H9 (cell line): ENCODE measurements around the gene UBE3B. TPM values are rescaled to one million over a fixed set of nuclear protein-coding genes. Genes with fewer than 3 reads are reported as not detected.

Experiments used
- DNase-seq: peaks from one replicate; pipeline ENCODE4 v3.0.0-alpha.2; 2017
- H2AFZ ChIP-seq: one replicate; pipeline ENCODE4 v1.6.1; 2013; ENCODE audit warnings: mild to moderate bottlenecking, low read length, control low read depth, moderate library complexity
- H2AK5ac ChIP-seq: 2 replicates; pipeline ENCODE4 v1.6.1; 2013; ENCODE audit warnings: low read length, control low read depth, mixed read lengths; ENCODE audit not compliant: insufficient read length
- H2BK120ac ChIP-seq: one replicate; pipeline ENCODE4 v1.6.1; 2013; ENCODE audit warnings: low read depth, mild to moderate bottlenecking, low read length, control low read depth, inconsistent platforms; ENCODE audit not compliant: poor library complexity, severe bottlenecking
- H2BK12ac ChIP-seq: 2 replicates; pipeline ENCODE4 v1.6.1; 2013; ENCODE audit warnings: low read length, control low read depth, mixed read lengths, low read depth; ENCODE audit not compliant: insufficient read length
- H2BK15ac ChIP-seq: 2 replicates; pipeline ENCODE4 v1.6.1; 2013; ENCODE audit warnings: low read depth, low read length, control low read depth
- H2BK20ac ChIP-seq: one replicate; pipeline ENCODE4 v1.6.1; 2013; ENCODE audit warnings: low read depth, mild to moderate bottlenecking, low read length, control low read depth, inconsistent platforms; ENCODE audit not compliant: poor library complexity, severe bottlenecking
- H2BK5ac ChIP-seq: 2 replicates; pipeline ENCODE4 v1.6.1; 2013; ENCODE audit warnings: low read length, control low read depth, mixed read lengths; ENCODE audit not compliant: insufficient read length
- H3K14ac ChIP-seq: 2 replicates; pipeline ENCODE4 v1.6.1; 2013; ENCODE audit warnings: low read length, control low read depth; ENCODE audit not compliant: insufficient read depth
- H3K18ac ChIP-seq: 2 replicates; pipeline ENCODE4 v1.6.1; 2013; ENCODE audit warnings: low read depth, mild to moderate bottlenecking, mixed read lengths, low read length, control low read depth; ENCODE audit not compliant: insufficient read length
- H3K23ac ChIP-seq: 2 replicates; pipeline ENCODE4 v1.6.1; 2013; ENCODE audit warnings: low read length, control low read depth, mixed read lengths, low read depth; ENCODE audit not compliant: insufficient read length
- H3K23me2 ChIP-seq: 2 replicates; pipeline ENCODE4 v1.6.1; 2013; ENCODE audit warnings: low read depth, mild to moderate bottlenecking, mixed read lengths, low read length, control low read depth; ENCODE audit not compliant: insufficient read length, poor library complexity, severe bottlenecking
- H3K27ac ChIP-seq: 2 replicates; pipeline ENCODE4 v1.5.1; 2013; ENCODE audit warnings: low read length, control low read depth, mixed read lengths, low read depth; ENCODE audit not compliant: insufficient read length
- H3K27me3 ChIP-seq: 2 replicates; pipeline ENCODE4 v1.6.1; 2013; ENCODE audit warnings: low read length, control low read depth, inconsistent platforms; ENCODE audit not compliant: insufficient read depth
- H3K4ac ChIP-seq: 2 replicates; pipeline ENCODE4 v1.6.1; 2013; ENCODE audit warnings: low read depth, mild to moderate bottlenecking, control low read depth, inconsistent platforms, low read length, moderate library complexity
- H3K4me1 ChIP-seq: 2 replicates; pipeline ENCODE4 v1.6.1; 2013; ENCODE audit warnings: low read length, control low read depth, inconsistent platforms; ENCODE audit not compliant: insufficient read depth
- H3K4me2 ChIP-seq: 2 replicates; pipeline ENCODE4 v1.6.1; 2013; ENCODE audit warnings: low read length, control low read depth, mixed read lengths; ENCODE audit not compliant: insufficient read length, insufficient read depth
- H3K56ac ChIP-seq: 2 replicates; pipeline ENCODE4 v1.6.1; 2013; ENCODE audit warnings: low read depth, mild to moderate bottlenecking, mixed read lengths, low read length, control low read depth; ENCODE audit not compliant: insufficient read length
- H3K79me1 ChIP-seq: 2 replicates; pipeline ENCODE4 v1.6.1; 2013; ENCODE audit warnings: low read depth, mild to moderate bottlenecking, moderate library complexity, low read length, control low read depth, inconsistent platforms; ENCODE audit not compliant: insufficient read depth, poor library complexity, severe bottlenecking
- H3K79me2 ChIP-seq: 2 replicates; pipeline ENCODE4 v1.6.1; 2013; ENCODE audit warnings: low read length, control low read depth, inconsistent platforms; ENCODE audit not compliant: insufficient read depth
- H3K9ac ChIP-seq: 2 replicates; pipeline ENCODE4 v1.6.1; 2013; ENCODE audit warnings: low read length, control low read depth, mixed read lengths; ENCODE audit not compliant: insufficient read length; ENCODE audit errors: extremely low read depth
- H3K9me3 ChIP-seq: one replicate; pipeline ENCODE4 v1.6.1; 2013; ENCODE audit warnings: low read depth, low read length, inconsistent platforms; ENCODE audit not compliant: control insufficient read depth
- H3T11ph ChIP-seq: one replicate; pipeline ENCODE4 v1.6.1; 2013; ENCODE audit warnings: mild to moderate bottlenecking, low read length, control low read depth, inconsistent platforms
- H4K20me1 ChIP-seq: one replicate; pipeline ENCODE4 v1.6.1; 2013; ENCODE audit not compliant: control insufficient read depth, insufficient read length, insufficient read depth
- H4K5ac ChIP-seq: 2 replicates; pipeline ENCODE4 v1.6.1; 2013; ENCODE audit warnings: low read depth, mild to moderate bottlenecking, mixed read lengths, low read length, control low read depth; ENCODE audit not compliant: insufficient read length
- H4K8ac ChIP-seq: replicated peaks from 2 replicates; pipeline ENCODE4 v1.6.1; 2013; ENCODE audit warnings: low read length, control low read depth, mixed read lengths, low read depth; ENCODE audit not compliant: insufficient read length
- H4K91ac ChIP-seq: 2 replicates; pipeline ENCODE4 v1.6.1; 2013; ENCODE audit warnings: low read depth, mild to moderate bottlenecking, moderate library complexity, mixed read lengths, low read length, control low read depth; ENCODE audit not compliant: insufficient read length
- H3K27ac Mint-ChIP-seq, 3 experiments: 2 replicates in 2 of 3; 3 replicates in 1 of 3; pipeline ENCODE4 v1.8.0; 2020 to 2021; ENCODE audit warnings: mixed read lengths in 3 of 3, mild to moderate bottlenecking in 1 of 3, moderate library complexity in 1 of 3
- H3K27me3 Mint-ChIP-seq: 2 replicates; pipeline ENCODE4 v1.8.0; 2021; ENCODE audit warnings: low read depth, mild to moderate bottlenecking, moderate library complexity, mixed read lengths
- H3K36me3 Mint-ChIP-seq, 3 experiments: 2 replicates in 2 of 3; 3 replicates in 1 of 3; pipeline ENCODE4 v1.8.0; 2020 to 2021; ENCODE audit warnings: low read depth in 3 of 3, mixed read lengths in 3 of 3; ENCODE audit not compliant: insufficient read depth in 1 of 3
- H3K4me1 Mint-ChIP-seq, 2 experiments: 2 replicates each; pipeline ENCODE4 v1.8.0; 2020; ENCODE audit warnings: mixed read lengths in 2 of 2
- H3K4me3 Mint-ChIP-seq, 2 experiments: 2 replicates in 1 of 2; 3 replicates in 1 of 2; pipeline ENCODE4 v1.8.0; 2020 to 2021; ENCODE audit warnings: mild to moderate bottlenecking in 2 of 2, mixed read lengths in 2 of 2, moderate library complexity in 1 of 2
- H3K9me3 Mint-ChIP-seq, 2 experiments: 2 replicates in 1 of 2; 3 replicates in 1 of 2; pipeline ENCODE4 v1.8.0; 2020; ENCODE audit warnings: mild to moderate bottlenecking in 2 of 2, mixed read lengths in 2 of 2, moderate library complexity in 1 of 2
- CTCF ChIP-seq: fragments of 200-600 bp; sonication (generic); conservative IDR thresholded peaks from 3 replicates; pipeline ENCODE4 v1.8.0; 2021; ENCODE audit warnings: antibody characterized with exemption, mild to moderate bottlenecking
- WGBS: extraction: QIAGEN DNeasy Blood & Tissue Kit; methylation state at CpG from one replicate; pipeline ENCODE4 v1.1.7; 2013; ENCODE audit warnings: missing lambda C conversion rate, low lambda C conversion rate, mixed read lengths; ENCODE audit not compliant: insufficient read length; ENCODE audit errors: extremely low coverage; 5-methylcytosine and 5-hydroxymethylcytosine counted together
- total RNA-seq: library from RNA; stranded (reverse); gene quantifications from 2 replicates; pipeline ENCODE4 v1.2.1, GENCODE V29; 2021

The UBE3B gene
- total RNA-seq, 1 experiment from 2014 or later: 24.2 TPM

- Histone ChIP-seq H4K5ac (no peak overlapping the region), H2BK12ac (no peak overlapping the region), H3T11ph (no peak overlapping the region), H3K4ac (no peak overlapping the region), H2BK120ac (no peak overlapping the region), H2AK5ac (no peak overlapping the region), H3K23me2 (no peaks in the 10 kb centered on the region), H3K79me1 (no peaks in the 10 kb centered on the region), H3K4me2 (no peak overlapping the region), H3K56ac (no peak overlapping the region), H2BK20ac (no peak overlapping the region), H2BK15ac (no peak overlapping the region), H3K4me1 (no peaks in the 10 kb centered on the region), H3K27ac (no peak overlapping the region), H4K8ac (no peak overlapping the region), H3K9ac (no peak overlapping the region), H3K14ac (no peak overlapping the region), H3K79me2 (no peaks in the 10 kb centered on the region), H3K27me3 (no peaks in the 10 kb centered on the region), H3K9me3 (no peaks in the 10 kb centered on the region), H3K23ac (no peak overlapping the region), H4K91ac (no peak overlapping the region), H2AFZ (no peak overlapping the region), H4K20me1 (no peaks in the 10 kb centered on the region), H2BK5ac (no peak overlapping the region), H3K18ac (no peak overlapping the region)
- no peaks in the 10 kb centered on the region for H3K4me1 Mint-ChIP-seq
- H3K27me3 Mint-ChIP-seq: no peaks in the 10 kb centered on the region
- no peak overlapping the region for H3K4me3 Mint-ChIP-seq
- TF ChIP-seq CTCF: no peak; the same call in 2 of the 3 replicates
- H3K9me3 Mint-ChIP-seq: no peaks in the 10 kb centered on the region
- no CpG with 5 or more reads among the region's 8 CpGs for WGBS
- H3K27ac Mint-ChIP-seq: peak overlapping the region in 2 of 3 experiments; percentile 11 to 40; a peak in 2 of 7 replicates
- no peak for DNase-seq
- peaks cover 7 to 66% (median 63%) of the 10 kb centered on the region in 3 experiments; a peak in 6 of 7 replicates for H3K36me3 Mint-ChIP-seq
Observed at GRCh38 chr12:109580272-109580671, 102.8 kb downstream of the UBE3B start.
